Brain microvascular endothelial cell (primary cell): ENCODE results near the gene AK9.
"Not testable (repeated sequence)": the region's sequence is repeated elsewhere in the genome, so short reads cannot be mapped to it uniquely, and the experiment has no call there.

Source experiments
- DNase-seq: peaks from one replicate; pipeline ENCODE4 v3.0.0-alpha.2; 2020
- H3K27ac ChIP-seq: fragments of 250-450 bp; sonication (Bioruptor Pico); 2 replicates; pipeline ENCODE4 v1.5.1; 2020; ENCODE audit warnings: mild to moderate bottlenecking, moderate library complexity
- H3K27me3 ChIP-seq: fragments of 250-450 bp; sonication (Bioruptor Pico); replicated peaks from 2 replicates; pipeline ENCODE4 v1.5.1; 2020; ENCODE audit warnings: mild to moderate bottlenecking
- H3K36me3 ChIP-seq: fragments of 250-450 bp; sonication (Bioruptor Pico); replicated peaks from 2 replicates; pipeline ENCODE4 v1.5.1; 2020; ENCODE audit warnings: mild to moderate bottlenecking
- H3K4me3 ChIP-seq: 2 replicates; pipeline ENCODE4 v1.5.1; 2011; ENCODE audit warnings: low read depth, mild to moderate bottlenecking, control low read depth, low read length, moderate library complexity
- in situ Hi-C: cut with HindIII; loops from 2 replicates; pipeline ENCODE4 v1.10.0; 2017; ENCODE audit warnings: low sequenced_read_pairs, low pct_ligation_motif_present
- TF ChIP-seq, protein P1 (sequence below): IDR thresholded peaks from 2 replicates; pipeline ENCODE4 v1.5.1; 2011; ENCODE audit warnings: low read depth, mild to moderate bottlenecking, moderate library complexity, low read length, control low read depth, inconsistent platforms; ENCODE audit errors: missing control alignments

The AK9 gene

DNA sequence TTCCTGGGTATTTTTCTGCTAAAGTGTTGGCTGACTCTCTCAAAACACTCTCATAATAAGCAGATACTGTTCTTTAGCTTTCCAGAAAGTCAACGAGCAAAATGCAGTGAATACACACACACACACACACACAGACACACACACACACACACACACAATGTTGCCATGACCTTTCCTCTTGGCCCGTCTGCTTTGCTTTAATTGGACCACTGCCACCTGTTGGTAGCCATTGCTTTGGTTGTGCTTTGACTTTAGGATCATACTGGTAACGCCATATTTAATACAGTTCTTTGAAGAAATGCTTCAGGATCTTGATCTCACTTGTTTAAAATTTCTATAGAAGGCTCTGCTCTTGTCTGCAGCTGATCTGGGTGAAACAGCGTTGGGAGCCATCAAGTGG lies 4.5 kb upstream of the AK9 start:
- no peaks in the 10 kb centered on the region for H3K27me3 ChIP-seq
- H3K4me3 ChIP-seq, result no peak overlapping the region
- DNase-seq, result peak; percentile 38
- H3K36me3 ChIP-seq, result no peaks in the 10 kb centered on the region
- no peak overlapping the region for H3K27ac ChIP-seq
- TF ChIP-seq, protein P1, sequence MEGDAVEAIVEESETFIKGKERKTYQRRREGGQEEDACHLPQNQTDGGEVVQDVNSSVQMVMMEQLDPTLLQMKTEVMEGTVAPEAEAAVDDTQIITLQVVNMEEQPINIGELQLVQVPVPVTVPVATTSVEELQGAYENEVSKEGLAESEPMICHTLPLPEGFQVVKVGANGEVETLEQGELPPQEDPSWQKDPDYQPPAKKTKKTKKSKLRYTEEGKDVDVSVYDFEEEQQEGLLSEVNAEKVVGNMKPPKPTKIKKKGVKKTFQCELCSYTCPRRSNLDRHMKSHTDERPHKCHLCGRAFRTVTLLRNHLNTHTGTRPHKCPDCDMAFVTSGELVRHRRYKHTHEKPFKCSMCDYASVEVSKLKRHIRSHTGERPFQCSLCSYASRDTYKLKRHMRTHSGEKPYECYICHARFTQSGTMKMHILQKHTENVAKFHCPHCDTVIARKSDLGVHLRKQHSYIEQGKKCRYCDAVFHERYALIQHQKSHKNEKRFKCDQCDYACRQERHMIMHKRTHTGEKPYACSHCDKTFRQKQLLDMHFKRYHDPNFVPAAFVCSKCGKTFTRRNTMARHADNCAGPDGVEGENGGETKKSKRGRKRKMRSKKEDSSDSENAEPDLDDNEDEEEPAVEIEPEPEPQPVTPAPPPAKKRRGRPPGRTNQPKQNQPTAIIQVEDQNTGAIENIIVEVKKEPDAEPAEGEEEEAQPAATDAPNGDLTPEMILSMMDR, result peak; percentile 33
- in situ Hi-C loops, result no loop called here

DNA sequence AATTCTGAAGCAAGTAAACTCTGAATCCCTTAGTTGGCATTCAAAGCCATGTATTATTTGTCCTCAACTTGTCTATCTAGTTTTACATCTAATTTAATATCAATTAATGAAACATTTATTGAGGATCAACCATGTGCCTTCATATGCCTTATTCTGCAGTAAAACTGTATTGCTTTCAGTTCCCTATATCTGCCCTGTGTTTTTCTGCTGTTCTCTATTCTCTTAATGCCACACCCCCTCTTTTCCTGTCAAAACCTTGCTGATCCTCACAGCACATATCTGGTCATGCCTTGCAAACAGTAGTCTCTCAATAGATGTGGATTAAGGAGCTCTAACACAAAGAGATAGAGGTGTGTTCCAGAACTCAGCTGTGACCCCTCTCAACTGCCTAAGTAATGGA lies 2.1 kb upstream of the AK9 start:
- H3K4me3 ChIP-seq, result no peak overlapping the region
- in situ Hi-C loops, result no loop called here
- H3K36me3 ChIP-seq, result no peaks in the 10 kb centered on the region
- DNase-seq, result no peak
- TF ChIP-seq, protein P1, result no peak
- H3K27me3 ChIP-seq, result no peaks in the 10 kb centered on the region
- no peak overlapping the region for H3K27ac ChIP-seq

DNA sequence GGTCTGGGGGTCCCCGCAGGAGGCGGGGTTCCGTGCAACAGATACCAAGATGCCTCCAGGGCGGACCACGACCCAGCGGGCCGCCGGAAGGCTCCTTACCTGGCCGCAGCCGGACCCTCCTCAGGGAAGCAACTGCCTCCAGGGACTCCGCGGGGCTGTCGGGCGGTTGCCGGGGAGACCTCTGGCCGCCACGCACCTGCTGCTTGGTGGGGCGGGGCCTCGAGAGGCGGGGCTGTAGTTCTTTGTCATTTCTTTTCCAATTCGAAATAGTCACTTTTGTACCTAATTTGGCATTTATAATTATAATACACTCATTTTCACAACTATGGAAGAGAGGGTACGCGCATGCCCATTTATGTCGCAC lies 647 bp downstream of the AK9 start:
- in situ Hi-C loops, result no loop called here
- Histone ChIP-seq H3K36me3 (no peaks in the 10 kb centered on the region), H3K27ac (peak overlapping the region; percentile 26), H3K4me3 (peak overlapping the region; percentile 64), H3K27me3 (no peaks in the 10 kb centered on the region)
- TF ChIP-seq, protein P1, result no peak
- no peak for DNase-seq

DNA sequence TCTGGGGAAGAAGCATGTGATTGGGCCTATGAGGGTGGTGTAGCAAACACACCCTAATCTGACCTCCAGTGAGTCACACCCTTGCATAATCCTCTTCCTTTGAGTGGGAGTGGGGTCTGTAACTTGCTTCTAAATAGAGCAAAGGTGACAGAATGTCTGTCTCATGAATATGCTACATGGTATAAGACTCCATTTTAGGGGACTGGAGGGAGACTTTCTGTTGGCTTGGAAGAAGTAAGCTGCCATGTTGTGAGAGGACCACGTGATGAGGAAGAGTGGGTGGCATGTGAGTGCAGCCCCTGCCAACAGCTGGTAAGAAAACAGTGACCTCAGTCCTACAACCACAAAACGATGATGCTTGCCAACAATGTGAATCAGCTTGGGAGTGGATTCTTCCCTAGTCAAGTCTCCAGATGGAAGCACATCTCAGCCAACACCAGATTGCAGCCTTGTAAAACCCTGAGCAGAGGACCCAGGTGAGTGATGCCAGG lies 3.7 kb downstream of the AK9 start:
- TF ChIP-seq, protein P1, result no peak
- H3K36me3 ChIP-seq, result no peaks in the 10 kb centered on the region
- no peaks in the 10 kb centered on the region for H3K27me3 ChIP-seq
- H3K4me3 ChIP-seq, result no peak overlapping the region
- in situ Hi-C loops, result no loop called here
- DNase-seq, result peak; percentile 93
- H3K27ac ChIP-seq, result peak overlapping the region; percentile 68

DNA sequence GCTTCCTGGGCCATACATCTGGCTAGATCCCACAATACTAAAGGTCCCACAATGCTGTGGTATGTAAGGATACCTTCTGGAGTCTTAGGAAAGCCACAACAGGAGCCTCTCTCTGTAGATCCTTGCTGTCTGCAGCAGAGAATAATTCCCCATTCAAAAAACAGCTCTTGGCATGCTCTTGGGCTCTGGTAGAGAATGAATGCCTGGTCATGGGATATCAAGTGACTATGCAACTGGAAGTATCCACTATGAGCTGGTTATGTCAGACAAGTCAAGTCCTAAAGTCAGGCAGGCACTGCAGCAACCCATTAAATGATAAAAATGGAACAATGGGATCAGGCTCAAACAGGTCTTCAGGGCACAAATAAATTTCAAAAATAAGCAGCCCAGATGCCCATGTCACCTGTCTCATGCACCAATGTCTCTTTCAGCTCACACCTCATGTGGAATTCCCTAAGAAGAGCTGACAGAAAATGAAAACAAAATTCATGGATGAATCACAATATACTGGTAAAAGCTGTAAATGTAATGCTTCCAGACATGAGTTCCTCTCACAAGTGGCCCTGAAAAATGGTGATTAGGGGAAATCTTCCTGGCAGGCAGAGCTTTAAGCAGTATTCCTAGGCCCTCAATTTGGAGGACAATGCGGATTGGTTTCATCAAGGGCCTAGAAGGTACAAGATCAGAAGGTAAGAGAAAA lies 4.3 kb downstream of the AK9 start:
- TF ChIP-seq, protein P1, result no peak
- in situ Hi-C loops, result no loop called here
- DNase-seq, result no peak
- peak overlapping the region; percentile 68 for H3K27ac ChIP-seq
- H3K27me3 ChIP-seq, result no peaks in the 10 kb centered on the region
- H3K4me3 ChIP-seq, result no peak overlapping the region
- H3K36me3 ChIP-seq, result no peaks in the 10 kb centered on the region

DNA sequence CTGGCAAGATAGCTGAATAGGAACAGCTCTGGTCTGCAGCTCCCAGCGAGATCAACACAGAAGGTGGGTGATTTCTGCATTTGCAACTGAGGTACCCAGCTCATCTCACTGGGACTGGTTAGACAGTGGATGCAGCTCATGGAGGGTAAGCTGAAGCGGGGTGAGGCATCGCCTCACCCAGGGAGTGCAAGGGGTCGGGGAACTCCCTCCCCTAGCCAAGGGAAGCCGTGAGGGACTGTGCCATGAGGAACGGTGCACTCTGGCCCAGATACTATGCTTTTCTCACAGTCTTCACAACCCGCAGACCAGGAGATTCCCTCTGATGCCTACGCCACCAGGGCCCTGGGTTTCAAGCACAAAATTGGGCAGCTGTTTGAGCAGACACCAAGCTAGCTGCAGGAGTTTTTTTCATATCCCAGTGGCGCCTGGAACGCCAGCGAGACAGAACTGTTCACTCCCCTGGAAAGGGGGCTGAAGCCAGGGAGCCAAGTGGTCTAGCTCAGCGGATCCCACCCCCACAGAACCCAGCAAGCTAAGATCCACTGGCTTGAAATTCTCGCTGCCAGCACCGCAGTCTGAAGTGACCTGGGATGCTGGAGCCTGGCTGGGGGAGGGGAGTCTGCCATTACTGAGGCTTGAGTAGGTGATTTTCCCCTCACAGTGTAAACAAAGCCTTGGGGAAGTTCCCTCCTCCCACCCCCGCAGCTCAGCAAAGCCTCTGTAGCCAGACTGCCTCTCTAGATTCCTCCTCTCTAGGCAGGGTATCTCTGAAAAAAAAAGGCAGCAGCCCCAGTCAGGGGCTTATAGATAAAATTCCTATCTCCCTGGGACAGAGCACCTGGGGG lies 12.1 kb downstream of the AK9 start:
- H3K27me3 ChIP-seq, H3K36me3 ChIP-seq, H3K4me3 ChIP-seq, in situ Hi-C loops, H3K27ac ChIP-seq, DNase-seq: not testable (repeated sequence)
